ENCODE results near the gene SHISA5. TPM values are rescaled to one million over a fixed set of nuclear protein-coding genes. Genes with fewer than 3 reads are reported as not detected.

Gene SHISA5
- total and polyA plus RNA-seq, 2 of the 8 experiments (the other 6 are each of a cell fraction or from before 2014, with no cell fraction given): 196 to 315 TPM

- TF ChIP-seq RFX5 (IDR thresholded peaks at IDR 0.05; ENCODE audit: borderline replicate concordance, low read depth, low read length) (no peak), TBP (IDR thresholded peaks at IDR 0.05; ENCODE audit: low read depth, low read length) (no peak)
These were observed 81.7 kb downstream of the SHISA5 start (continued) for GRCh38 chr3:48422272-48422671.

Measured in H1 (cell line).